GM23338 (cell line): Measurements from ENCODE around the gene SLU7. TPM values are rescaled to one million over a fixed set of nuclear protein-coding genes. Genes with fewer than 3 reads are reported as not detected.

Source experiments
- ATAC-seq: fragments of 200-7000 bp; cut with Tn5 transposase; 3 replicates; pipeline ENCODE4 v1.9.1; 2020
- DNase-seq: peaks from one replicate; pipeline ENCODE4 v3.0.0-alpha.2; 2015; ENCODE audit warnings: low spot score
- H2AFZ ChIP-seq: fragments of 200-600 bp; sonication (generic); 2 replicates; pipeline ENCODE4 v1.8.0; 2016; ENCODE audit warnings: antibody characterized with exemption, mild to moderate bottlenecking, moderate library complexity
- H3F3A ChIP-seq: fragments of 200-600 bp; sonication (generic); replicated peaks from 2 replicates; pipeline ENCODE4 v1.8.0; 2017; ENCODE audit warnings: antibody characterized with exemption, mixed run types, low read depth
- H3K27ac ChIP-seq: fragments of 200-600 bp; sonication (generic); 2 replicates; pipeline ENCODE4 v1.6.1; 2016; ENCODE audit warnings: low read depth
- H3K27me3 ChIP-seq: fragments of 200-600 bp; sonication (generic); 2 replicates; pipeline ENCODE4 v1.8.0; 2016; ENCODE audit warnings: mild to moderate bottlenecking, mixed run types, moderate library complexity; ENCODE audit not compliant: insufficient read depth
- H3K36me3 ChIP-seq: fragments of 200-600 bp; sonication (generic); 2 replicates; pipeline ENCODE4 v1.8.0; 2016; ENCODE audit warnings: mild to moderate bottlenecking; ENCODE audit not compliant: insufficient read depth
- H3K4me1 ChIP-seq: fragments of 200-600 bp; sonication (generic); 2 replicates; pipeline ENCODE4 v1.8.0; 2016; ENCODE audit warnings: mild to moderate bottlenecking, moderate library complexity; ENCODE audit not compliant: insufficient read depth
- H3K4me2 ChIP-seq: fragments of 200-600 bp; sonication (generic); 2 replicates; pipeline ENCODE4 v1.7.1; 2017; ENCODE audit warnings: mixed run types
- H3K4me3 ChIP-seq: fragments of 200-600 bp; sonication (generic); 2 replicates; pipeline ENCODE4 v1.6.1; 2016; ENCODE audit warnings: mixed run types
- H3K79me2 ChIP-seq: fragments of 200-600 bp; sonication (generic); replicated peaks from 2 replicates; pipeline ENCODE4 v1.8.0; 2017; ENCODE audit warnings: mild to moderate bottlenecking; ENCODE audit not compliant: insufficient read depth
- H3K9me2 ChIP-seq: fragments of 200-600 bp; sonication (generic); 2 replicates; pipeline ENCODE4 v1.8.0; 2017; ENCODE audit not compliant: insufficient read depth
- H4K20me1 ChIP-seq: fragments of 200-600 bp; sonication (generic); replicated peaks from 2 replicates; pipeline ENCODE4 v1.8.0; 2017; ENCODE audit warnings: mild to moderate bottlenecking; ENCODE audit not compliant: insufficient read depth
- H3K27ac Mint-ChIP-seq: 2 replicates; pipeline ENCODE4 v1.8.0; 2020; ENCODE audit warnings: inconsistent platforms, mild to moderate bottlenecking, moderate library complexity, mixed read lengths
- H3K27me3 Mint-ChIP-seq: 3 replicates; pipeline ENCODE4 v1.8.0; 2022; ENCODE audit warnings: low read depth, mild to moderate bottlenecking, moderate library complexity, mixed read lengths, inconsistent platforms; ENCODE audit not compliant: insufficient read depth, poor library complexity
- H3K36me3 Mint-ChIP-seq: 3 replicates; pipeline ENCODE4 v1.8.0; 2021; ENCODE audit warnings: low read depth, mild to moderate bottlenecking, inconsistent platforms, moderate library complexity, mixed read lengths
- H3K4me1 Mint-ChIP-seq: 3 replicates; pipeline ENCODE4 v1.8.0; 2020; ENCODE audit warnings: mild to moderate bottlenecking, inconsistent platforms, mixed read lengths
- H3K4me3 Mint-ChIP-seq: 3 replicates; pipeline ENCODE4 v1.8.0; 2021; ENCODE audit warnings: moderate library complexity, mild to moderate bottlenecking, inconsistent platforms, mixed read lengths
- H3K9me3 Mint-ChIP-seq: 3 replicates; pipeline ENCODE4 v1.8.0; 2020; ENCODE audit warnings: moderate library complexity, mild to moderate bottlenecking, inconsistent platforms, mixed read lengths
- CREB1 ChIP-seq: fragments of 250-450 bp; sonication (Bioruptor Pico); IDR thresholded peaks from 2 replicates; pipeline ENCODE4 v1.5.0; 2020; ENCODE audit warnings: low read depth, mild to moderate bottlenecking, moderate library complexity
- CTCF ChIP-seq, 2 experiments: fragments of 200-600 bp in 1 of 2; sonication (generic) in 1 of 2; conservative IDR thresholded peaks; 2 replicates each; pipeline versions ENCODE4 v1.5.1 to v1.6.1; 2016 to 2017; ENCODE audit warnings: antibody characterized with exemption in 2 of 2, low read depth in 2 of 2, mild to moderate bottlenecking in 2 of 2, moderate library complexity in 1 of 2
- EZH2 ChIP-seq: fragments of 200-600 bp; sonication (generic); IDR thresholded peaks from one replicate; pipeline ENCODE4 v1.8.0; 2017; ENCODE audit warnings: antibody characterized with exemption, mild to moderate bottlenecking, low read depth; ENCODE audit not compliant: unreplicated experiment
- EZH2phosphoT487 ChIP-seq: fragments of 200-600 bp; sonication (generic); IDR thresholded peaks from one replicate; pipeline ENCODE4 v1.8.1; 2018; ENCODE audit warnings: antibody characterized with exemption; ENCODE audit not compliant: unreplicated experiment
- JUNB ChIP-seq: IDR thresholded peaks from one replicate; pipeline ENCODE4 v1.6.1; 2016; ENCODE audit warnings: antibody characterized with exemption; ENCODE audit not compliant: unreplicated experiment
- NANOG ChIP-seq: IDR thresholded peaks from 2 replicates; pipeline ENCODE4 v1.6.1; 2016; ENCODE audit warnings: antibody characterized with exemption, borderline replicate concordance
- REST ChIP-seq: IDR thresholded peaks from one replicate; pipeline ENCODE4 v1.6.1; 2018; ENCODE audit warnings: antibody characterized with exemption; ENCODE audit not compliant: unreplicated experiment
- STAT1 ChIP-seq: IDR thresholded peaks from one replicate; pipeline ENCODE4 v1.6.1; 2016; ENCODE audit warnings: antibody characterized with exemption; ENCODE audit not compliant: unreplicated experiment
- ZNF331 ChIP-seq: fragments of 250-450 bp; sonication (Bioruptor Pico); IDR thresholded peaks from 2 replicates; pipeline ENCODE4 v1.5.0; 2020; ENCODE audit warnings: low read depth, mild to moderate bottlenecking, moderate library complexity
- ZNF462 ChIP-seq: fragments of 250-450 bp; sonication (Bioruptor Pico); IDR thresholded peaks from 2 replicates; pipeline ENCODE4 v1.5.0; 2020; ENCODE audit warnings: mild to moderate bottlenecking, moderate library complexity
- polyA plus RNA-seq: library from polyadenylated mRNA; unstranded; fragments of >200 nt; fragmentation: Nextera tagmentation; extraction: Ambion mirVana; gene quantifications from 2 replicates; pipeline ENCODE4 v1.2.1, GENCODE V29; 2016
- total RNA-seq: library from RNA; depleted of rRNA; stranded (reverse); fragments of >200 nt; shearing (Covaris generic); gene quantifications from 2 replicates; pipeline ENCODE4 v1.2.3, GENCODE V29; 2014

The SLU7 gene
- total and polyA plus RNA-seq, 2 experiments from 2014 or later = 27.0 to 47.5 TPM

- no peak for TF ChIP-seq ZNF331 (CRISPR knock-in tag)
- TF ChIP-seq NANOG = no peak
- TF ChIP-seq REST = no peak
- TF ChIP-seq JUNB = no peak
- TF ChIP-seq STAT1 = no peak
- no peak for TF ChIP-seq CTCF (conservative IDR thresholded peaks at IDR 0.05; ENCODE audit: low read depth in 2 of 2)
Measured at GRCh38 chr5:160356550-160357347, 62.1 kb downstream of the SLU7 start (continued).

GRCh38 chr5:160354666-160355065, 64.2 kb downstream of the SLU7 start:
- H3K9me2 ChIP-seq = no peaks in the 10 kb centered on the region
- Mint-ChIP-seq H3K4me3 (no peak overlapping the region), H3K9me3 (no peaks in the 10 kb centered on the region), H3K4me1 (peaks cover 15% of the 10 kb centered on the region), H3K27ac (no peak overlapping the region), H3K27me3 (peaks cover 6% of the 10 kb centered on the region), H3K36me3 (no peaks in the 10 kb centered on the region; the same call in 2 of the 3 replicates)
- no peak overlapping the region for H2AFZ ChIP-seq
- no peaks in the 10 kb centered on the region for H3K27me3 ChIP-seq
- H3K79me2 ChIP-seq = no peaks in the 10 kb centered on the region
- no peaks in the 10 kb centered on the region for H3K36me3 ChIP-seq
- H3K4me1 ChIP-seq = peaks cover 4% of the 10 kb centered on the region; the same call in 1 of the 2 replicates
- DNase-seq = no peak
- no peaks in the 10 kb centered on the region for H3F3A ChIP-seq
- no peak for ATAC-seq
- H3K4me3 ChIP-seq = no peak overlapping the region
- no peak overlapping the region for H3K27ac ChIP-seq
- TF ChIP-seq CTCF (conservative IDR thresholded peaks at IDR 0.05; ENCODE audit: low read depth in 2 of 2) = no peak
- no peak for TF ChIP-seq EZH2phosphoT487
- no peak for TF ChIP-seq ZNF331 (CRISPR knock-in tag)
- no peak for TF ChIP-seq STAT1
- TF ChIP-seq CREB1 = no peak
- TF ChIP-seq ZNF462 (CRISPR knock-in tag) = no peak
- no peak for TF ChIP-seq EZH2
- no peak overlapping the region for H3K4me2 ChIP-seq
- H4K20me1 ChIP-seq = no peaks in the 10 kb centered on the region
